Measurements from ENCODE around the gene SLC44A3.

SLC44A3 gene

GRCh38 chr1:94843430-94843829 lies 23.3 kb downstream of the SLC44A3 start:
- Histone ChIP-seq H3K9me3 (ENCODE audit: severe bottlenecking) (no peaks in the 10 kb centered on the region), H3K36me3 (peaks cover 6% of the 10 kb centered on the region), H3K27me3 (ENCODE audit: insufficient read depth, low read depth, severe bottlenecking) (no peaks in the 10 kb centered on the region), H3K4me3 (ENCODE audit: low read depth, low read length) (no peak overlapping the region), H3K27ac (no peak overlapping the region)
- no peak for DNase-seq
- no peak for TF ChIP-seq CTCF (IDR thresholded peaks at IDR 0.05; ENCODE audit: low read depth, low read length)

GRCh38 chr1:94843846-94844245 lies 23.7 kb downstream of the SLC44A3 start:
- TF ChIP-seq CTCF (IDR thresholded peaks at IDR 0.05; ENCODE audit: low read depth, low read length) = no peak
- Histone ChIP-seq H3K27me3 (ENCODE audit: insufficient read depth, low read depth, severe bottlenecking) (no peaks in the 10 kb centered on the region), H3K4me3 (ENCODE audit: low read depth, low read length) (no peak overlapping the region), H3K9me3 (ENCODE audit: severe bottlenecking) (no peaks in the 10 kb centered on the region), H3K36me3 (peaks cover 6% of the 10 kb centered on the region), H3K27ac (no peak overlapping the region)
- DNase-seq = no peak

- Histone ChIP-seq H3K27me3 (ENCODE audit: insufficient read depth, low read depth, severe bottlenecking) (no peaks in the 10 kb centered on the region), H3K4me3 (ENCODE audit: low read depth, low read length) (no peak overlapping the region), H3K36me3 (peaks cover 3% of the 10 kb centered on the region), H3K9me3 (ENCODE audit: severe bottlenecking) (no peaks in the 10 kb centered on the region), H3K27ac (no peak overlapping the region)
- DNase-seq = no peak
- TF ChIP-seq CTCF (IDR thresholded peaks at IDR 0.05; ENCODE audit: low read depth, low read length) = no peak
Measured at GRCh38 chr1:94846308-94846707, 26.2 kb downstream of the SLC44A3 start.

GRCh38 chr1:94851571-94851970 lies 31.4 kb downstream of the SLC44A3 start:
- TF ChIP-seq CTCF (IDR thresholded peaks at IDR 0.05; ENCODE audit: low read depth, low read length) = no peak
- no peaks in the 10 kb centered on the region for H3K27me3 ChIP-seq (ENCODE audit: insufficient read depth, low read depth, severe bottlenecking)
- H3K4me3 ChIP-seq (ENCODE audit: low read depth, low read length) = no peak overlapping the region
- H3K36me3 ChIP-seq = peaks cover 3% of the 10 kb centered on the region; the same call in 1 of the 2 replicates
- DNase-seq = no peak
- H3K27ac ChIP-seq = no peak overlapping the region
- no peaks in the 10 kb centered on the region for H3K9me3 ChIP-seq (ENCODE audit: severe bottlenecking)

- no peak for DNase-seq
- no peak for TF ChIP-seq CTCF (IDR thresholded peaks at IDR 0.05; ENCODE audit: low read depth, low read length)
- H3K9me3 ChIP-seq (ENCODE audit: severe bottlenecking) = no peaks in the 10 kb centered on the region
- no peaks in the 10 kb centered on the region for H3K27me3 ChIP-seq (ENCODE audit: insufficient read depth, low read depth, severe bottlenecking)
- H3K27ac ChIP-seq = no peak overlapping the region
- H3K4me3 ChIP-seq (ENCODE audit: low read depth, low read length) = no peak overlapping the region
- H3K36me3 ChIP-seq = no peaks in the 10 kb centered on the region
Measured at GRCh38 chr1:94852788-94853187, 32.6 kb downstream of the SLC44A3 start.

Data from WERI-Rb-1 (cell line).